ENCODE measurements around the gene WDFY2. TPM values are rescaled to one million over a fixed set of nuclear protein-coding genes. Genes with fewer than 3 reads are reported as not detected.

The WDFY2 gene
- total and polyA plus RNA-seq, 9 donors: 5.4 to 17.9 (median 12.6) TPM

DNA sequence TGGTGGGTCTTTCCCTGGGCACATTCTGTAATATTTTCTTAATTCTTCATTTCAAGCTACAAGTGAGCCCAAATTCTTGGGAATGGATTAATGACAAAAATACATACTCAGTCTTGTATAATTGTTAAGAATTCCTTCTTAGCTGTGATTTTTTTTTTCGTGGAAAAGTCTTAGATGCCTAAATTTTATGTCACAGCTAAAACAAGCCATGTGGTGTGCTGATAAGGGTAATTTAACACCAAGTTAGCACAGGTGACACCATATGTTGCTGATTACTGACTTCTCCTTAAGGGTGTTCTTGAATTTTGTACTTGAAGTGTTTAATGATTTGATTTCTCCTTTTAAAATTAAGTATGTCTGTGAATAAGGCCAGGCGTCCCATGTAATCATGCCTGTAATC is 29.3 kb downstream of the WDFY2 start:
- Histone ChIP-seq H3K36me3 (no peaks in the 10 kb centered on the region), H3K4me1 (ENCODE audit: insufficient read depth) (peaks cover 9% of the 10 kb centered on the region), H3K27ac (no peak overlapping the region), H3K4me3 (no peak overlapping the region), H3K9me3 (no peaks in the 10 kb centered on the region), H3K27me3 (no peaks in the 10 kb centered on the region)
- intact Hi-C loops (cut with DNase I): no loop called here
- no peak for DNase-seq
- WGBS, 3 donors: 41 to 52% (median 46%) methylated on average over 2 of the region's 2 CpGs
- TF ChIP-seq POLR2A (IDR thresholded peaks at IDR 0.05): no peak
- no peak for TF ChIP-seq EP300 (IDR thresholded peaks at IDR 0.05)

DNA sequence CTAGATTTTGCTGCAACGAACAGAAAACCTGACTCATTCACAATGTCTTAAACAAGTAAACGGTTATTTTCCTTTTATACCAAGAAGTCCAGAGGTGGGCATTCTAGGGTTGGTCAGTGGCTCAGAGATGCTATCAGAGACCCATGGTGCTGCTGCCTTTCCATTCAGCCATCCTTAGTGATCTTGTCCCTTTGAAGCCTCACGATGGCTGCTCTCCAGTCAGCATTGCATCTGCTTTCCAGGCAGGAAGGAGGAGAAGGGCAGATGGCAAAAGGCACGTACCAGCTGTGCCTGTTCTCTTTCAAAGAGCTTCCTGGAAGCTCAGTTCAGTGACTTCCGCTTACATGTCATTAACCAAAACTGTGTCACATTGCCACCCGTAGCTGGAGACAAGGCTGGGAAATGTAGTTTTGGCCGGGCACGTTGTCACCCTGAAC is 30.1 kb downstream of the WDFY2 start:
- DNase-seq: no peak
- H3K4me3 ChIP-seq: no peak overlapping the region
- intact Hi-C loops (cut with DNase I): no loop called here
- H3K9me3 ChIP-seq: no peaks in the 10 kb centered on the region
- TF ChIP-seq EP300 (IDR thresholded peaks at IDR 0.05) (no peak), POLR2A (IDR thresholded peaks at IDR 0.05) (no peak)
- TF ChIP-seq, protein P1, sequence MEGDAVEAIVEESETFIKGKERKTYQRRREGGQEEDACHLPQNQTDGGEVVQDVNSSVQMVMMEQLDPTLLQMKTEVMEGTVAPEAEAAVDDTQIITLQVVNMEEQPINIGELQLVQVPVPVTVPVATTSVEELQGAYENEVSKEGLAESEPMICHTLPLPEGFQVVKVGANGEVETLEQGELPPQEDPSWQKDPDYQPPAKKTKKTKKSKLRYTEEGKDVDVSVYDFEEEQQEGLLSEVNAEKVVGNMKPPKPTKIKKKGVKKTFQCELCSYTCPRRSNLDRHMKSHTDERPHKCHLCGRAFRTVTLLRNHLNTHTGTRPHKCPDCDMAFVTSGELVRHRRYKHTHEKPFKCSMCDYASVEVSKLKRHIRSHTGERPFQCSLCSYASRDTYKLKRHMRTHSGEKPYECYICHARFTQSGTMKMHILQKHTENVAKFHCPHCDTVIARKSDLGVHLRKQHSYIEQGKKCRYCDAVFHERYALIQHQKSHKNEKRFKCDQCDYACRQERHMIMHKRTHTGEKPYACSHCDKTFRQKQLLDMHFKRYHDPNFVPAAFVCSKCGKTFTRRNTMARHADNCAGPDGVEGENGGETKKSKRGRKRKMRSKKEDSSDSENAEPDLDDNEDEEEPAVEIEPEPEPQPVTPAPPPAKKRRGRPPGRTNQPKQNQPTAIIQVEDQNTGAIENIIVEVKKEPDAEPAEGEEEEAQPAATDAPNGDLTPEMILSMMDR (IDR thresholded peaks at IDR 0.05): no peak
- H3K27ac ChIP-seq: no peak overlapping the region
- peaks cover 13% of the 10 kb centered on the region for H3K4me1 ChIP-seq (ENCODE audit: insufficient read depth)
- H3K36me3 ChIP-seq: no peaks in the 10 kb centered on the region
- WGBS, 3 donors: 72 to 82% (median 80%) methylated on average over 8 of the region's 8 CpGs
- no peaks in the 10 kb centered on the region for H3K27me3 ChIP-seq

DNA sequence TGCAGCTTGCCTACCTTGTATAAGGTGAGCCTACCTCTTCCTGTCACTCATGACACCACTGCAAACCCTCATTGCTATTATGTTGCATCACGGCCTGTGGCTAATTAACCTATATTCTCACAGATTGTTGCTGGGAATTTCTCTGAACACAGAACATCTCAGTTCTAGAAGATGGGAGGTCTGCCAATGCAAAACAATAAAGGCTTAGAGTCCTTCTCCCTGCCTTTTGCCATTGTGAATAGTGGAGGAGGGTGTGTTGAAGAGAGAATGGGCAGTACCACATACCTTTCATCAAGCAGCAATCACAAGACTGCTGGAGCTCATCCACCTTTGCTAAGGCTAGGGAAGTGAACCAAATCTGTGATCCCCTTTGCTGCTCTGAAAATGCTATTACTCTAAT is 34.4 kb downstream of the WDFY2 start:
- Histone ChIP-seq H3K9me3 (no peaks in the 10 kb centered on the region), H3K36me3 (no peaks in the 10 kb centered on the region), H3K4me1 (ENCODE audit: insufficient read depth) (peaks cover 12% of the 10 kb centered on the region), H3K27ac (no peak overlapping the region), H3K27me3 (no peaks in the 10 kb centered on the region), H3K4me3 (no peak overlapping the region)
- intact Hi-C loops (cut with DNase I): no loop called here
- WGBS, 3 donors: 82 to 97% (median 95%) methylated on average over 1 of the region's 1 CpG
- DNase-seq: no peak
- TF ChIP-seq POLR2A (IDR thresholded peaks at IDR 0.05): no peak
- TF ChIP-seq EP300 (IDR thresholded peaks at IDR 0.05): no peak
- TF ChIP-seq, protein P1 (IDR thresholded peaks at IDR 0.05): no peak

DNA sequence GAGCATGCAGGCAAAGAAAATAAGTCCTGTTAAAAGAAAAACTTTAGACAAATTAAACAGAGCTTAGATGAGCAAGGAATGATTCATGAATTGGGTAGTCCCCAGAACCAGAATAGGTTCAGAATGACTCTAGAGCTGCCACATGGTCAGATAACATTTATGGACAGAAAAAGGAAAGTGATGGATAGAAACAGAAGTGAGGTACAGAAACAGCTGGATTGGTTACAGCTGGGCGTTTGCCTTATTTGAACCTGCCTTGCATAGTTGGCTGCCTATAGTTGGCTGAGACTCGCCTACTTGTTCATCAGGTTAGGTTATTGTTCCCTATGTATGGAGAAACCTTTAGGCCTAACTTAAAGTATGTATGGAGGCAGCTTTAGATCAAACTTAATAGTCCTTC is 35.4 kb downstream of the WDFY2 start:
- Histone ChIP-seq H3K36me3 (no peaks in the 10 kb centered on the region), H3K4me3 (no peak overlapping the region), H3K27me3 (no peaks in the 10 kb centered on the region), H3K27ac (no peak overlapping the region), H3K4me1 (ENCODE audit: insufficient read depth) (peaks cover 12% of the 10 kb centered on the region), H3K9me3 (no peaks in the 10 kb centered on the region)
- TF ChIP-seq POLR2A (IDR thresholded peaks at IDR 0.05) (no peak), EP300 (IDR thresholded peaks at IDR 0.05) (no peak)
- TF ChIP-seq, protein P1 (IDR thresholded peaks at IDR 0.05): no peak
- intact Hi-C loops (cut with DNase I): no loop called here
- DNase-seq: no peak
- 52 to 72% (median 57%) methylated on average over 2 of the region's 2 CpGs for WGBS, 3 donors

DNA sequence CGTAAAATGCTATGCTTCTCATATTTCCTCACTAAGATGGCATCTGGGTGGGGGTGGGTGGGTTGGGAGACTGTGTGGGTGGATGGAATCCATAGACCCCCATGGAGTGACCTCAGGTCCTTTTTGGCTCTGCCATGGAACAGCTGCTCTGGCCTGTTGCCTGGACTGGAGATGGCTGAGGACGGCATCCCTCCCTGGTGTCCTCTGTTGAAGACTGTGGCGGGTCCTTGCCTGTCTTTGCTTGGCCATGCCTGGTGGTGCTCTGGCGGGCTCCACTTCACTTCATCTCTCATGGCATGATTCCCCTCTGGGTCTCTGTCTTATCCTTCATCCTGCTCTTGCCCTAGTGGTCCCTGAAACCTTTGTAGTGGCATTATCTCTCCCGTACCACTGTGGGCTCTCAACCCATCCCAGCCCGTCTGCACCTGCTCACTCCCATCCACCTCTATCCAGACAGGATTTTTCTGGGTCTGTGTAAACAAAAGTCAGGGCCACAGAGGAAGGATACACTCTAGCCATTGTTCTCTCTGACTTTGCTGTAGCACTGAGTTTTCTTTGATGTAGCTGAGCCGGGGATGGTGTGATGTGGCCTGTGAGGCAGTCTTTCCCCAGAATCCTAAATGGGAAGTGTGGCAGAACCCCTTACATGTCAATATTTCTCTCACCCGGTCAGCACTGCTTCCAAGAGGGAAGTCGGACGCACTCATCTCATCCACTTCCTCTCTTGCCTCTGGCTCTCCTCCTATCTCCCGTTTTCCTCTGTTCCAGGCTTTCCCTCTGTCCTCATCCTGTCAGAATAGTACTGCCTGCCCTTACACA is 36.1 kb downstream of the WDFY2 start:
- Histone ChIP-seq H3K4me3 (no peak overlapping the region), H3K27ac (no peak overlapping the region), H3K27me3 (no peaks in the 10 kb centered on the region), H3K36me3 (no peaks in the 10 kb centered on the region), H3K9me3 (no peaks in the 10 kb centered on the region), H3K4me1 (ENCODE audit: insufficient read depth) (peaks cover 12% of the 10 kb centered on the region)
- intact Hi-C loops (cut with DNase I): no loop called here
- TF ChIP-seq EP300 (IDR thresholded peaks at IDR 0.05) (no peak), POLR2A (IDR thresholded peaks at IDR 0.05) (no peak)
- TF ChIP-seq, protein P1 (IDR thresholded peaks at IDR 0.05): no peak
- DNase-seq: no peak
- 70 to 82% (median 78%) methylated on average over 11 of the region's 11 CpGs for WGBS, 3 donors
